Type B pancreatic cell (in vitro differentiated cells): Measurements from ENCODE around the gene ROR1. TPM values are rescaled to one million over a fixed set of nuclear protein-coding genes. Genes with fewer than 3 reads are reported as not detected.

Experiments used
- DNase-seq: peaks from one replicate; pipeline ENCODE4 v3.0.0; 2021; ENCODE audit warnings: mixed read lengths; ENCODE audit not compliant: unreplicated experiment; ENCODE audit errors: extremely low spot score
- H3K27ac Mint-ChIP-seq: 2 replicates; pipeline ENCODE4 v1.8.0; 2021; ENCODE audit warnings: mild to moderate bottlenecking, mixed read lengths
- H3K27me3 Mint-ChIP-seq: 2 replicates; pipeline ENCODE4 v1.8.0; 2021; ENCODE audit warnings: mixed read lengths
- H3K36me3 Mint-ChIP-seq: 2 replicates; pipeline ENCODE4 v1.8.0; 2021; ENCODE audit warnings: mixed read lengths
- H3K4me1 Mint-ChIP-seq: one replicate; pipeline ENCODE4 v1.8.0; 2021; ENCODE audit warnings: mixed read lengths; ENCODE audit not compliant: unreplicated experiment
- H3K4me3 Mint-ChIP-seq: 2 replicates; pipeline ENCODE4 v1.8.0; 2021; ENCODE audit warnings: mild to moderate bottlenecking, mixed read lengths
- H3K9me3 Mint-ChIP-seq: 2 replicates; pipeline ENCODE4 v1.8.0; 2021; ENCODE audit warnings: mixed read lengths
- CTCF ChIP-seq: fragments of 200-600 bp; sonication (generic); conservative IDR thresholded peaks from 2 replicates; pipeline ENCODE4 v1.5.0; 2021; ENCODE audit warnings: antibody characterized with exemption, mild to moderate bottlenecking
- total RNA-seq: library from RNA; stranded (reverse); gene quantifications from 2 replicates; pipeline ENCODE4 v1.2.1, GENCODE V29; 2021; ENCODE audit warnings: low replicate concordance

The ROR1 gene
- total RNA-seq, 1 donor from 2014 or later: 32.0 TPM

GRCh38 chr1:63923302-63923701 is 149.5 kb downstream of the ROR1 start:
- Mint-ChIP-seq H3K9me3 (no peaks in the 10 kb centered on the region), H3K27me3 (peaks cover 3% of the 10 kb centered on the region), H3K4me3 (no peak overlapping the region), H3K36me3 (no peaks in the 10 kb centered on the region), H3K27ac (no peak overlapping the region), H3K4me1 (peaks cover 39% of the 10 kb centered on the region)
- TF ChIP-seq CTCF: no peak
- DNase-seq: no peak

GRCh38 chr1:63924600-63924999 is 150.8 kb downstream of the ROR1 start:
- Mint-ChIP-seq H3K4me3 (no peak overlapping the region), H3K27me3 (peaks cover 3% of the 10 kb centered on the region), H3K4me1 (peaks cover 42% of the 10 kb centered on the region)

GRCh38 chr1:63928186-63929105 is 154.6 kb downstream of the ROR1 start:
- H3K9me3 Mint-ChIP-seq: no peaks in the 10 kb centered on the region
- H3K27me3 Mint-ChIP-seq: peaks cover under 1% of the 10 kb centered on the region
- no peak for DNase-seq
- H3K27ac Mint-ChIP-seq: no peak overlapping the region
- no peaks in the 10 kb centered on the region for H3K36me3 Mint-ChIP-seq
- no peak for TF ChIP-seq CTCF
- peaks cover 21% of the 10 kb centered on the region for H3K4me1 Mint-ChIP-seq
- no peak overlapping the region for H3K4me3 Mint-ChIP-seq

More at GRCh38 chr1:63924600-63924999, 150.8 kb downstream of the ROR1 start:
- DNase-seq: no peak
- H3K9me3 Mint-ChIP-seq: no peaks in the 10 kb centered on the region
- no peaks in the 10 kb centered on the region for H3K36me3 Mint-ChIP-seq
- H3K27ac Mint-ChIP-seq: no peak overlapping the region
- no peak for TF ChIP-seq CTCF

GRCh38 chr1:63929106-63929478 is 155.3 kb downstream of the ROR1 start:
- Mint-ChIP-seq H3K4me1 (peaks cover 21% of the 10 kb centered on the region), H3K27me3 (no peaks in the 10 kb centered on the region), H3K36me3 (no peaks in the 10 kb centered on the region), H3K27ac (no peak overlapping the region), H3K9me3 (no peaks in the 10 kb centered on the region), H3K4me3 (no peak overlapping the region)
- no peak for DNase-seq
- TF ChIP-seq CTCF: no peak

- Mint-ChIP-seq H3K27ac (no peak overlapping the region), H3K4me1 (peaks cover 41% of the 10 kb centered on the region), H3K27me3 (no peaks in the 10 kb centered on the region), H3K9me3 (no peaks in the 10 kb centered on the region), H3K4me3 (no peak overlapping the region), H3K36me3 (no peaks in the 10 kb centered on the region)
- no peak for TF ChIP-seq CTCF
- DNase-seq: no peak
These were observed 157.7 kb downstream of the ROR1 start for GRCh38 chr1:63931468-63931867.
